ENCODE data around the gene BCAN.

BCAN gene

DNA sequence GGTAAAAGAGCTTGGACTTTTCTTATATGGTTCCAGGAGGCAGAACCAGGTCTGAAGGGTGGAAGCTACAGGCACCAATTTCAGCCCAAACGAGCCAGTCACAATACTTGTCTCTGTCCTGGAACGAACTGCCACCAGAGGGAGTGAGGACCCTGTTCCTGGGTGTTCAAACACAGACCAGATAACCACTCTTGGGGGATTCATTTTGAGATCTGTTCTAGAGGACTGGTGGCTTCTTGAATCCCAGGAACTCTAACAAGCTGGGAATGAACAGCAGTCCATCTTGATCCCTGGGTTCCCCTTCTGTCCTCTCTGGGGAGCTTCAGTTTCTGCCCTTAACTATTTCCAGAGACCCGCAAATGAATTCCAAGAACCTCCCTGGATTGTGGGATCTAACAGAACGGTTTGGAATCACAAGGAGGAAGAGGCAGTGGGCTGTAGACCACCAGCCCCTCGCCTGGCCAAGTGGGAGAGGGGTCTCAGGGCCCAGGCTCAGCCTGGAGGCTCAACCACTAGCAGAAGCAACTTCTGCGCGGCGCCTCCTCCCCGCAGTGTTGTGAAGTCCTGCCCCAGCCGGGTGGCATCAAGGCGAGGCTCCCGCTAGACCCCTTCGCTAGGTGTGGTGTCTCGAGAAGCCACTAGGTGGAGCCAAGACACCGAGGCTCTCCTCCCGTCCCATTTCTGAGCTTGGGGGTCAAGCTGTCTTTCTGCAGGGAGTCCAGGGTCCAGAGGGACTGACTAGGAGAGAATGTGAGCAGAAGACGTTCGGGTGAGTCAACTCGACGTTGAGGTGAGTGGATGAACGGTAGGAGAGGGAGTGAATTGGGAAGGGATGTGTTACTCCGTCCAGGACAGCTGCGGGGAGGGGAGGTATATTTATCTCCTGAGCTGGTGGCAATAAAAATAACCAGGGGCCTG, 47.4 kb downstream of the BCAN start:
- 1% methylated on average over 23 of the region's 23 CpGs for WGBS

DNA sequence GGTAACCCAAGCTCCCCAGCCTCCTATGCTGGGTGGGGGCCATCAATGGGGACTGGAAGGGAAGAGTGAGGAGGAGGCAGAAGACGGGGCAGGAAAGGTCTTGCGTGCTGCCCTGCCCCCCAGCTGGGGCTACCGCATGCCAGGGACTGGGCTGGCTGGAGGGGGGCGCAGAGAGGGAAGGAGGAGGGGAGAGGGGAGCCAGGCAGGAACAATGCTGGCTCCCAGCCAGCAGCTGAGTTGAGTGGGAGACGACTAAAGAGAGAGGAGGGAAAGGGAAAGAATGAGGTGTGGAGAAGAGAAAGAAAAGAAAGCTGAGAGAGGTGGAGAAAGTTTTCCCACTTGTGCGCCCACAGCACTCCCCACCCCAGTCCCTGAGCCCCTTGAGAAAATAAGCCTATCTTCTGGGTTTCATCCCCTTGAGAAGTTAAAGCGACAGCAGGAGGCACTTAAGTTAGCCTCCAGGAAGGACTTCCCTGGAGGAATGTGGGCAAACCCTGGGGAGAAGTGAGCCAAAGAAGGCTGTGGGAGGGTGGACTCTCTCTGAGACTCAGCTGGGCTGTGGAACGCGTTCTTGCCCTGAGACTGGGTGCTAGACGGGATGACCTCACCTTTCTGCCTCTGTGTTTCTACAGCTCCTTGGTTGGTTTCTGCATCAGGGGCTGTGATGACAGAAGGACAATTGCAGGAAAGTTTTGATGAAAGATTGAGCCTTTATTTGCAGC, 48.2 kb downstream of the BCAN start:
- 27% methylated on average over 9 of the region's 10 CpGs for WGBS
- no peaks in the 10 kb centered on the region for H3K9me3 ChIP-seq (ENCODE audit: control insufficient read depth, low read length)
- no peak overlapping the region for H2BK120ac ChIP-seq (ENCODE audit: low read depth, low read length)
- peak overlapping the region; percentile 85 for H3K4me2 ChIP-seq (ENCODE audit: low read length, poor library complexity, severe bottlenecking)
- peak overlapping the region in 1 of 2 experiments; percentile 59 for H2BK12ac ChIP-seq (ENCODE audit: low read length in 2 of 2)
- H2BK15ac ChIP-seq (ENCODE audit: low read depth, poor library complexity, severe bottlenecking), result peak overlapping the region; percentile 15
- H3K4me1 ChIP-seq (ENCODE audit: control insufficient read depth, insufficient read depth, low read depth, low read length), result peaks cover 42% of the 10 kb centered on the region
- peak overlapping the region; percentile 19 for H2AK5ac ChIP-seq (ENCODE audit: low read length, severe bottlenecking)
- no peak overlapping the region for H3K14ac ChIP-seq (ENCODE audit: low read length in 2 of 2)
- peak overlapping the region in 1 of 2 experiments; percentile 70 for H3K4me3 ChIP-seq (ENCODE audit: insufficient read depth in 1 of 2, low read depth in 1 of 2, low read length in 2 of 2)
- no peak overlapping the region for H2BK5ac ChIP-seq (ENCODE audit: low read depth, low read length, poor library complexity, severe bottlenecking)
- H3K4ac ChIP-seq (ENCODE audit: low read depth in 1 of 2, low read length in 2 of 2), result no peak overlapping the region
- no peak overlapping the region for H3K18ac ChIP-seq (ENCODE audit: low read depth in 1 of 2, low read length in 2 of 2)
- no peaks in the 10 kb centered on the region for H3K36me3 ChIP-seq (ENCODE audit: control insufficient read depth in 1 of 2, insufficient read depth in 2 of 2, low read depth in 1 of 2, low read length in 2 of 2)
- H3K27ac ChIP-seq (ENCODE audit: low read length, poor library complexity, severe bottlenecking), result no peak overlapping the region
- no peak for DNase-seq
- H3K79me1 ChIP-seq (replicated peaks; ENCODE audit: low read length, poor library complexity, severe bottlenecking), result no peaks in the 10 kb centered on the region
- peak overlapping the region; percentile 72 for H3K9ac ChIP-seq (ENCODE audit: low read length)
- peak overlapping the region; percentile 79 for H4K91ac ChIP-seq (ENCODE audit: low read length)
- H4K8ac ChIP-seq (ENCODE audit: low read length), result peak overlapping the region; percentile 65
- H2AFZ ChIP-seq (ENCODE audit: low read depth, low read length), result no peak overlapping the region
- no peak overlapping the region for H3K23ac ChIP-seq (ENCODE audit: low read length in 2 of 2)
- H3K27me3 ChIP-seq (ENCODE audit: control insufficient read depth in 1 of 2, insufficient read depth in 1 of 2, low read length in 2 of 2), result peaks cover 0 to 42% of the 10 kb centered on the region in 2 experiments

More for the DNA sequence above, 47.4 kb downstream of the BCAN start:
- Histone ChIP-seq H3K4me1 (ENCODE audit: control insufficient read depth, insufficient read depth, low read depth, low read length) (peaks cover 42% of the 10 kb centered on the region), H3K79me1 (replicated peaks; ENCODE audit: low read length, poor library complexity, severe bottlenecking) (no peaks in the 10 kb centered on the region), H3K4me2 (ENCODE audit: low read length, poor library complexity, severe bottlenecking) (peak overlapping the region; percentile 85), H3K27ac (ENCODE audit: low read length, poor library complexity, severe bottlenecking) (no peak overlapping the region), H4K91ac (ENCODE audit: low read length) (no peak overlapping the region), H3K18ac (ENCODE audit: low read depth in 1 of 2, low read length in 2 of 2) (peak overlapping the region in 1 of 2 experiments; percentile 44), H3K36me3 (ENCODE audit: control insufficient read depth in 1 of 2, insufficient read depth in 2 of 2, low read depth in 1 of 2, low read length in 2 of 2) (no peaks in the 10 kb centered on the region), H3K23ac (ENCODE audit: low read length in 2 of 2) (no peak overlapping the region), H2BK120ac (ENCODE audit: low read depth, low read length) (no peak overlapping the region), H2BK5ac (ENCODE audit: low read depth, low read length, poor library complexity, severe bottlenecking) (no peak overlapping the region), H2AFZ (ENCODE audit: low read depth, low read length) (peak overlapping the region; percentile 84), H3K9me3 (ENCODE audit: control insufficient read depth, low read length) (no peaks in the 10 kb centered on the region), H3K27me3 (ENCODE audit: control insufficient read depth in 1 of 2, insufficient read depth in 1 of 2, low read length in 2 of 2) (peaks cover 0 to 42% of the 10 kb centered on the region in 2 experiments), H2BK12ac (ENCODE audit: low read length in 2 of 2) (peak overlapping the region in 1 of 2 experiments; percentile 94), H3K9ac (ENCODE audit: low read length) (peak overlapping the region; percentile 72), H4K8ac (ENCODE audit: low read length) (peak overlapping the region; percentile 65), H3K4ac (ENCODE audit: low read depth in 1 of 2, low read length in 2 of 2) (no peak overlapping the region), H2BK15ac (ENCODE audit: low read depth, poor library complexity, severe bottlenecking) (no peak overlapping the region), H3K14ac (ENCODE audit: low read length in 2 of 2) (no peak overlapping the region), H2AK5ac (ENCODE audit: low read length, severe bottlenecking) (no peak overlapping the region), H3K4me3 (ENCODE audit: insufficient read depth in 1 of 2, low read depth in 1 of 2, low read length in 2 of 2) (peak overlapping the region in 1 of 2 experiments; percentile 70)
- DNase-seq, result peak; percentile 87

DNA sequence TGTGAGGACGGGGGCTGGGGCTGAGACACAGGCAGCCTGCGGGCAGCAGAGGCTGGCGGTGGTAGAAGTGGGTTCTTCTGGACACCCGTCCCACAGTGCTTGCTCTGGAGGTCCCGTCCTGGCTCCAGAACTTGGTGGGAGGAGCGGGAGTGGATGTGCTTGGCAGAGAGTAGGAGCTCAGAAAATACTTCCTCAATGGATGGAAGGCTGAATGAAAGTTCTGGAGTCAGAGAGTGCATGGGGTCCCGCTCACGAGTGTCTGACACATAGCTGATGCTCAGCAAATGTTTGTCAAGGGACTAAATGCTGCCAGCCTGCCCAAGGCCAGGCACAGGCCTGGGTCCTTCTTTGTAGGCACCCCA, 48.7 kb downstream of the BCAN start:
- no peak overlapping the region for H3K18ac ChIP-seq (ENCODE audit: low read depth in 1 of 2, low read length in 2 of 2)
- 73% methylated on average over 8 of the region's 8 CpGs for WGBS
- no peak for DNase-seq

DNA sequence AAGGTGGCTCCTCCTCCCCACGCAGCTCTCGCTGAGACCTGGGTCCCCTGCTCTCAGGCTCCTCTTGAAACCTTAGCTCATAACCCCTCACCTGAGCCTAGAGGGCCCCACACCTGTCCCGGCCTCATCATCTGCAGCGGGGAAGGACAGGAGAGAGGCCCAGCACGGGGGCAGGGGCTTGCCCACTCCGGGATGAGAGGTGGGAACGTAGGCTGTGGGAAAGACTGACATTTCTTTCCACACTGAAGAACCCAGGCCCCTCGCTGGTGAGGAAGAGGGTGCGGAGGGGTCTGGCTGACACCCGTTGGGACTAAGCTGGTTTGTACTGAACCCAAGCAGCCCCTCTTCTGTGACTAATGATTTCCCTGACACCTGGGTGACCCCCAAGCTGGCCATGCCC, 49.3 kb downstream of the BCAN start:
- H3K27ac ChIP-seq (ENCODE audit: low read length, poor library complexity, severe bottlenecking), result no peak overlapping the region
- DNase-seq, result no peak
- no peaks in the 10 kb centered on the region for H3K36me3 ChIP-seq (ENCODE audit: control insufficient read depth in 1 of 2, insufficient read depth in 2 of 2, low read depth in 1 of 2, low read length in 2 of 2)
- H4K91ac ChIP-seq (ENCODE audit: low read length), result no peak overlapping the region
- no peak overlapping the region for H3K9ac ChIP-seq (ENCODE audit: low read length)
- H4K8ac ChIP-seq (ENCODE audit: low read length), result peak overlapping the region; percentile 24
- peaks cover 0 to 42% of the 10 kb centered on the region in 2 experiments for H3K27me3 ChIP-seq (ENCODE audit: control insufficient read depth in 1 of 2, insufficient read depth in 1 of 2, low read length in 2 of 2)
- H2BK5ac ChIP-seq (ENCODE audit: low read depth, low read length, poor library complexity, severe bottlenecking), result peak overlapping the region; percentile 25
- no peak overlapping the region for H3K14ac ChIP-seq (ENCODE audit: low read length in 2 of 2)
- no peaks in the 10 kb centered on the region for H3K9me3 ChIP-seq (ENCODE audit: control insufficient read depth, low read length)
- 59% methylated on average over 9 of the region's 10 CpGs for WGBS
- H3K79me1 ChIP-seq (replicated peaks; ENCODE audit: low read length, poor library complexity, severe bottlenecking), result no peaks in the 10 kb centered on the region
- peaks cover 42% of the 10 kb centered on the region for H3K4me1 ChIP-seq (ENCODE audit: control insufficient read depth, insufficient read depth, low read depth, low read length)
- H2AFZ ChIP-seq (ENCODE audit: low read depth, low read length), result no peak overlapping the region
- no peak overlapping the region for H3K23ac ChIP-seq (ENCODE audit: low read length in 2 of 2)
- H2BK120ac ChIP-seq (ENCODE audit: low read depth, low read length), result peak overlapping the region; percentile 23
- H2AK5ac ChIP-seq (ENCODE audit: low read length, severe bottlenecking), result peak overlapping the region; percentile 31
- H3K4ac ChIP-seq (ENCODE audit: low read depth in 1 of 2, low read length in 2 of 2), result no peak overlapping the region
- H3K4me2 ChIP-seq (ENCODE audit: low read length, poor library complexity, severe bottlenecking), result no peak overlapping the region
- H2BK12ac ChIP-seq (ENCODE audit: low read length in 2 of 2), result peak overlapping the region in 1 of 2 experiments; percentile 21
- H3K4me3 ChIP-seq (ENCODE audit: insufficient read depth in 1 of 2, low read depth in 1 of 2, low read length in 2 of 2), result no peak overlapping the region
- H2BK15ac ChIP-seq (ENCODE audit: low read depth, poor library complexity, severe bottlenecking), result no peak overlapping the region
- peak overlapping the region in 1 of 2 experiments; percentile 10 for H3K18ac ChIP-seq (ENCODE audit: low read depth in 1 of 2, low read length in 2 of 2)

More for the DNA sequence above, 48.7 kb downstream of the BCAN start:
- H3K4me1 ChIP-seq (ENCODE audit: control insufficient read depth, insufficient read depth, low read depth, low read length), result peaks cover 42% of the 10 kb centered on the region
- no peaks in the 10 kb centered on the region for H3K9me3 ChIP-seq (ENCODE audit: control insufficient read depth, low read length)
- no peak overlapping the region for H4K91ac ChIP-seq (ENCODE audit: low read length)
- no peak overlapping the region for H3K4me2 ChIP-seq (ENCODE audit: low read length, poor library complexity, severe bottlenecking)
- no peak overlapping the region for H2BK5ac ChIP-seq (ENCODE audit: low read depth, low read length, poor library complexity, severe bottlenecking)
- H2AFZ ChIP-seq (ENCODE audit: low read depth, low read length), result no peak overlapping the region
- H3K14ac ChIP-seq (ENCODE audit: low read length in 2 of 2), result no peak overlapping the region
- H3K27ac ChIP-seq (ENCODE audit: low read length, poor library complexity, severe bottlenecking), result no peak overlapping the region
- no peaks in the 10 kb centered on the region for H3K79me1 ChIP-seq (replicated peaks; ENCODE audit: low read length, poor library complexity, severe bottlenecking)
- peak overlapping the region in 1 of 2 experiments; percentile 26 for H2BK12ac ChIP-seq (ENCODE audit: low read length in 2 of 2)
- H3K27me3 ChIP-seq (ENCODE audit: control insufficient read depth in 1 of 2, insufficient read depth in 1 of 2, low read length in 2 of 2), result peaks cover 0 to 42% of the 10 kb centered on the region in 2 experiments
- no peak overlapping the region for H2AK5ac ChIP-seq (ENCODE audit: low read length, severe bottlenecking)
- no peak overlapping the region for H2BK120ac ChIP-seq (ENCODE audit: low read depth, low read length)
- H2BK15ac ChIP-seq (ENCODE audit: low read depth, poor library complexity, severe bottlenecking), result no peak overlapping the region
- peak overlapping the region; percentile 72 for H3K9ac ChIP-seq (ENCODE audit: low read length)
- no peak overlapping the region for H3K4me3 ChIP-seq (ENCODE audit: insufficient read depth in 1 of 2, low read depth in 1 of 2, low read length in 2 of 2)
- H3K4ac ChIP-seq (ENCODE audit: low read depth in 1 of 2, low read length in 2 of 2), result no peak overlapping the region
- peak overlapping the region; percentile 12 for H4K8ac ChIP-seq (ENCODE audit: low read length)
- H3K23ac ChIP-seq (ENCODE audit: low read length in 2 of 2), result no peak overlapping the region
- no peaks in the 10 kb centered on the region for H3K36me3 ChIP-seq (ENCODE audit: control insufficient read depth in 1 of 2, insufficient read depth in 2 of 2, low read depth in 1 of 2, low read length in 2 of 2)
